ENCODE data around the gene SRSF1.

GRCh38 chr17:57972151-57972550, 34.9 kb downstream of the SRSF1 start:
- TF ChIP-seq EZH2 (IDR thresholded peaks at IDR 0.05): no peak
- TF ChIP-seq POLR2AphosphoS5 (IDR thresholded peaks at IDR 0.05; ENCODE audit: borderline replicate concordance, low read depth, low read length): no peak
- TF ChIP-seq FOXP2 (optimal IDR thresholded peaks at IDR 0.05; ENCODE audit: control extremely low read depth, extremely low read length, insufficient read depth): no peak

Data from SK-N-MC (cell line).